Hepatocyte (in vitro differentiated cells): Measurements from ENCODE around the gene MAGI2. TPM values are rescaled to one million over a fixed set of nuclear protein-coding genes. Genes with fewer than 3 reads are reported as not detected.

ENCODE experiments used
- DNase-seq: peaks from one replicate; pipeline ENCODE4 v3.0.0-alpha.2; 2016; ENCODE audit warnings: low spot score
- H2AFZ ChIP-seq: fragments of 200-600 bp; sonication (generic); 2 replicates; pipeline ENCODE4 v1.6.0; 2016; ENCODE audit warnings: antibody characterized with exemption, mild to moderate bottlenecking
- H3K27ac ChIP-seq: fragments of 200-600 bp; sonication (generic); 2 replicates; pipeline ENCODE4 v1.5.1; 2016; ENCODE audit warnings: mild to moderate bottlenecking
- H3K27me3 ChIP-seq: fragments of 200-600 bp; sonication (generic); 2 replicates; pipeline ENCODE4 v1.6.1; 2016
- H3K36me3 ChIP-seq: fragments of 200-600 bp; sonication (generic); replicated peaks from 2 replicates; pipeline ENCODE4 v1.5.1; 2016; ENCODE audit warnings: low read depth; ENCODE audit not compliant: insufficient read depth
- H3K4me1 ChIP-seq: fragments of 200-600 bp; sonication (generic); 2 replicates; pipeline ENCODE4 v1.5.1; 2016; ENCODE audit warnings: mild to moderate bottlenecking, moderate library complexity; ENCODE audit not compliant: insufficient read depth
- H3K4me2 ChIP-seq: fragments of 200-600 bp; sonication (generic); 2 replicates; pipeline ENCODE4 v1.6.0; 2016
- H3K4me3 ChIP-seq: fragments of 200-600 bp; sonication (generic); 2 replicates; pipeline ENCODE4 v1.5.1; 2016; ENCODE audit warnings: mild to moderate bottlenecking
- H3K79me2 ChIP-seq: fragments of 200-600 bp; sonication (generic); 2 replicates; pipeline ENCODE4 v1.6.0; 2017; ENCODE audit warnings: mild to moderate bottlenecking
- H3K9me2 ChIP-seq: fragments of 200-600 bp; sonication (generic); replicated peaks from 2 replicates; pipeline ENCODE4 v1.6.0; 2017; ENCODE audit warnings: mild to moderate bottlenecking; ENCODE audit not compliant: insufficient read depth
- H3K9me3 ChIP-seq: fragments of 200-600 bp; sonication (generic); 2 replicates; pipeline ENCODE4 v1.5.1; 2016; ENCODE audit warnings: low read depth, mild to moderate bottlenecking
- H4K20me1 ChIP-seq: fragments of 200-600 bp; sonication (generic); 2 replicates; pipeline ENCODE4 v1.6.0; 2016; ENCODE audit warnings: mild to moderate bottlenecking; ENCODE audit not compliant: insufficient read depth, poor library complexity, severe bottlenecking
- EZH2 ChIP-seq: fragments of 200-600 bp; sonication (generic); IDR thresholded peaks from 2 replicates; pipeline ENCODE4 v1.6.1; 2016; ENCODE audit warnings: antibody characterized with exemption, mild to moderate bottlenecking, borderline replicate concordance
- EZH2phosphoT487 ChIP-seq: fragments of 200-600 bp; sonication (generic); IDR thresholded peaks from one replicate; pipeline ENCODE4 v1.6.1; 2018; ENCODE audit warnings: antibody characterized with exemption, mild to moderate bottlenecking, low read depth, moderate library complexity; ENCODE audit not compliant: unreplicated experiment, severe bottlenecking
- WGBS: methylation state at CpG from one replicate; pipeline ENCODE4 v1.1.6; 2016; ENCODE audit warnings: low lambda C conversion rate; ENCODE audit errors: missing lambda C conversion rate; 5-methylcytosine and 5-hydroxymethylcytosine counted together
- polyA plus RNA-seq: library from polyadenylated mRNA; unstranded; fragments of >200 nt; fragmentation: Nextera tagmentation; extraction: Ambion mirVana; gene quantifications from 2 replicates; pipeline ENCODE4 v1.2.1, GENCODE V29; 2016
- total RNA-seq: library from RNA; depleted of rRNA; stranded (reverse); fragments of >200 nt; gene quantifications from 2 replicates; pipeline ENCODE4 v1.2.3, GENCODE V29; 2014
- TF ChIP-seq, protein P1 (sequence below): fragments of 200-600 bp; sonication (generic); IDR thresholded peaks from 2 replicates; pipeline ENCODE4 v1.5.1; 2016; ENCODE audit warnings: antibody characterized with exemption, mild to moderate bottlenecking; ENCODE audit not compliant: poor library complexity

The MAGI2 gene
- total and polyA plus RNA-seq, 2 experiments from 2014 or later, result 3.1 to 6.7 TPM

DNA sequence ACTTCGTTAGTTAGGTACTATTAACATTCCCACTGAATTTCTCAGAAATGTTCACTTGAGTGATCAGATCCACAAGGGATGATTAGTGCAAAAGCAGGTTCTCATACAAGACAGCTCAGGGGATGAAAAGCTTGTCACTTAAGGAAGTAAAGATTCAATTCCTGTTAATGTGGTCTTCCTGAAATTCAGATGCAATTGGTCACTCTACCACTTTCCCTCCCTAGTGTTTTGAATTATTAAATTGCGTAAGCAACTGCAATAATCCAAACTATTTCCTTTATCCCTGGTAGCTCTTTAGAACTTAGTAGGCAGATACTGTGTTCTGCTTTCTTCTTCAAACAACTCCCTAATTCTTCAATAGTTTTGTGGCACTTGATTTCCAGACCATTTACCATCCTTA, 121.4 kb downstream of the MAGI2 start:
- Histone ChIP-seq H3K4me3 (no peak overlapping the region), H3K36me3 (no peaks in the 10 kb centered on the region), H2AFZ (no peak overlapping the region), H3K9me2 (no peaks in the 10 kb centered on the region), H3K9me3 (no peaks in the 10 kb centered on the region), H3K79me2 (no peaks in the 10 kb centered on the region), H3K4me2 (no peak overlapping the region), H4K20me1 (no peaks in the 10 kb centered on the region), H3K4me1 (no peaks in the 10 kb centered on the region), H3K27me3 (no peaks in the 10 kb centered on the region), H3K27ac (no peak overlapping the region)
- no peak for DNase-seq
- WGBS, result 22% methylated on average over 2 of the region's 2 CpGs
- TF ChIP-seq, protein P1, sequence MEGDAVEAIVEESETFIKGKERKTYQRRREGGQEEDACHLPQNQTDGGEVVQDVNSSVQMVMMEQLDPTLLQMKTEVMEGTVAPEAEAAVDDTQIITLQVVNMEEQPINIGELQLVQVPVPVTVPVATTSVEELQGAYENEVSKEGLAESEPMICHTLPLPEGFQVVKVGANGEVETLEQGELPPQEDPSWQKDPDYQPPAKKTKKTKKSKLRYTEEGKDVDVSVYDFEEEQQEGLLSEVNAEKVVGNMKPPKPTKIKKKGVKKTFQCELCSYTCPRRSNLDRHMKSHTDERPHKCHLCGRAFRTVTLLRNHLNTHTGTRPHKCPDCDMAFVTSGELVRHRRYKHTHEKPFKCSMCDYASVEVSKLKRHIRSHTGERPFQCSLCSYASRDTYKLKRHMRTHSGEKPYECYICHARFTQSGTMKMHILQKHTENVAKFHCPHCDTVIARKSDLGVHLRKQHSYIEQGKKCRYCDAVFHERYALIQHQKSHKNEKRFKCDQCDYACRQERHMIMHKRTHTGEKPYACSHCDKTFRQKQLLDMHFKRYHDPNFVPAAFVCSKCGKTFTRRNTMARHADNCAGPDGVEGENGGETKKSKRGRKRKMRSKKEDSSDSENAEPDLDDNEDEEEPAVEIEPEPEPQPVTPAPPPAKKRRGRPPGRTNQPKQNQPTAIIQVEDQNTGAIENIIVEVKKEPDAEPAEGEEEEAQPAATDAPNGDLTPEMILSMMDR, result no peak
- TF ChIP-seq EZH2phosphoT487 (no peak), EZH2 (no peak)

DNA sequence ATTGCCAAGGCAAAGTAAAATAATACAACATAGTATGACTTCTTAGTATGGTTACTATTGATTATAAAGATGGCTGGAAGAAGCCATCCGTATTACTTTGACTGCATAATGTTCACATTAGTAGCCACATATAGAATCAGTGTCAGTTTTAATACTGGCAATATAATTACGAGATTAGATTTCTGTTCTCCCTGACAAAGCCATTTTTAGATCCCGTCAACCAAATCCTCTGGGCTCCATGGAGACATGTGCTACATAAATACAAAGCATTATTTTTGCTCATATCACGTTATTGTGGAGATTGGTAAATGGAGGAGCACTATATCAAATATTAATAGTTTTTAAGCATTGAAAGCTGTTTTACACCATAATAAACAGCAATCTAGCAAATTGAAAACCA, 124.0 kb downstream of the MAGI2 start:
- Histone ChIP-seq H3K4me1 (no peaks in the 10 kb centered on the region), H3K27me3 (no peaks in the 10 kb centered on the region), H3K27ac (no peak overlapping the region), H4K20me1 (no peaks in the 10 kb centered on the region), H3K4me2 (no peak overlapping the region), H2AFZ (no peak overlapping the region), H3K9me2 (no peaks in the 10 kb centered on the region), H3K79me2 (no peaks in the 10 kb centered on the region), H3K9me3 (no peaks in the 10 kb centered on the region), H3K36me3 (no peaks in the 10 kb centered on the region), H3K4me3 (no peak overlapping the region)
- TF ChIP-seq EZH2 (no peak), EZH2phosphoT487 (no peak)
- TF ChIP-seq, protein P1, result no peak
- 95% methylated on average over 4 of the region's 4 CpGs for WGBS
- DNase-seq, result no peak

DNA sequence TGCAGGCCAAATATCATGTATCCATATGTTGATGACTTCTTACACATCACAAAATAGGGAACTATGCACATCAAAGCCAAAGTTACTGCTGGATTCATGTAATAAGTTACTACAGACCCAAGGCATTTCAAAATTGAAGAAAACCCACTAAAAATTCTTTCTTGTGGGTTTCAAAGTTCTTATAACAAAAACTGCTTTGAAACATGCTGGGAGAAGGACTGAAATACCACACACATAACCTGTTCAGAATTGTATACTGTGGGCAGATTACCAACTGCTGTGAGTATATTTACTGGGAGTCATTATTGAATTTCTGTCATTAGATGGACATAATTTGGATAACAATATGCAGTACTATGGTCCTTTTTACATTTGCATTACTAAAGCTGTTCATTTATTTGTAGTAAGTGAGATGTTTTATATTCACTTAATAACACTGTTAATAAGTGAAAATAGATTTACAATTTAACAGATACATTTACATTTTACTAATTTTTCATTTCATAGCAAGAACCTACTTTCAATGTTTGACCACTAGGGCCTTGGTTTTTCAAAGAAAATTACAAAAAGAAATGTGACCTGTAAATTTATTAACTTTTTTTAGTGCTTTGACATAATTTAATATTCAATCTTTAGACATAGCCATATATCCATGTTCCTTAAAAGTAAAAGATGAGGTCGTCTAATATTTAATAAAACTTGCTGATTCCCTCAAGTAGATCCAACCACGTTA, 132.6 kb downstream of the MAGI2 start:
- no peak overlapping the region for H3K27ac ChIP-seq
- H3K36me3 ChIP-seq, result no peaks in the 10 kb centered on the region
- no peaks in the 10 kb centered on the region for H3K9me3 ChIP-seq
- 22% methylated on average over 2 of the region's 2 CpGs for WGBS
- H3K27me3 ChIP-seq, result no peaks in the 10 kb centered on the region
- no peak for DNase-seq
- H3K4me2 ChIP-seq, result no peak overlapping the region
- H3K4me3 ChIP-seq, result no peak overlapping the region
- no peaks in the 10 kb centered on the region for H4K20me1 ChIP-seq
- no peaks in the 10 kb centered on the region for H3K9me2 ChIP-seq
- H3K79me2 ChIP-seq, result no peaks in the 10 kb centered on the region
- no peak overlapping the region for H2AFZ ChIP-seq
- no peaks in the 10 kb centered on the region for H3K4me1 ChIP-seq
- TF ChIP-seq, protein P1, result no peak
- TF ChIP-seq EZH2 (no peak), EZH2phosphoT487 (no peak)
